ENCODE data around the gene SRR.

DNA sequence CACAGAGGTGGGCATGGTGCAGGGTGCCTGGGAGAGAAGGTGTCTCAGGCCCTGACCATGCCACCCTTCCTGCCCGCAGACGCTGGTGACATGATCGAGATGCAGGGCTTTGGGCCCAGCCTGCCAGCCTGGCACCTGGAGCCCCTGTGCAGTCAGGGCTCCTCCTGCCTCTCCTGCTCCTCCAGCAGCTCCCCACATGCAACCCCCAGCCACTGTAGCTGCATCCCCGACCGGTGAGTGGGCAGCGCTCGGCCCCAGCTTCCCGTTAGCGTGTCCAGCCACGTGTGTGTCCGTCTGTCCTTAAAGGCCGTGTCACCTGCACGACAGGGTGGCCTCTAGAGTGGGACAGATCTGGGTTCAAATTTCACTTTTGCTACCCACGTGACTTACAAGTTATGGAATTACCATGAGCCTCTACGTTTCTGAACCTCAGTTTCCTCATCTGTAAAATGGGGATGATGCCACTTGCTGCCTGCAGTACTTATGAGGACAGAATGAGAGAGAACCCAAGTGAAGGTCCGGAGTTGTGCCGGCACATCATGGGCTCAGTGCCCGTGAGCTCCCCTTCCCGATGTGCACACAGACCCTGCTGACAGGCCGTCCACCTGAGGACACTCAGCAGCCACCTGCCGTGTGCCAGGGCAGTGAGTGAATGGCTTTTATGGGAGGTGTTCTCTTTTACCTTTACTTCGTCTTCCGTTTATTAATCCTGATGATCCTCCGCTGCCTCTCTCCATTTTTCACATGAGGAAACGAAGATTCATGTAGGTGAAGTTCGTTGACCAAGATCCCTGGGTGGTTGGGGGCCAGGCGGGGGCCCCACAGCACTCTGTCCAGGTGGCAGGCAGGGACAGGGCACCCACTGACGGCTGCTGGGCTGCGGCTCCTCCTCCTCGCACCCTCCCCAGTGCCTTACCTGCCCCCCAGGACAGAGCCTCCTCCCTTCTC, 67.7 kb downstream of the SRR start:
- no peak for TF ChIP-seq POLR2A (IDR thresholded peaks at IDR 0.05)
- TF ChIP-seq, protein P1, sequence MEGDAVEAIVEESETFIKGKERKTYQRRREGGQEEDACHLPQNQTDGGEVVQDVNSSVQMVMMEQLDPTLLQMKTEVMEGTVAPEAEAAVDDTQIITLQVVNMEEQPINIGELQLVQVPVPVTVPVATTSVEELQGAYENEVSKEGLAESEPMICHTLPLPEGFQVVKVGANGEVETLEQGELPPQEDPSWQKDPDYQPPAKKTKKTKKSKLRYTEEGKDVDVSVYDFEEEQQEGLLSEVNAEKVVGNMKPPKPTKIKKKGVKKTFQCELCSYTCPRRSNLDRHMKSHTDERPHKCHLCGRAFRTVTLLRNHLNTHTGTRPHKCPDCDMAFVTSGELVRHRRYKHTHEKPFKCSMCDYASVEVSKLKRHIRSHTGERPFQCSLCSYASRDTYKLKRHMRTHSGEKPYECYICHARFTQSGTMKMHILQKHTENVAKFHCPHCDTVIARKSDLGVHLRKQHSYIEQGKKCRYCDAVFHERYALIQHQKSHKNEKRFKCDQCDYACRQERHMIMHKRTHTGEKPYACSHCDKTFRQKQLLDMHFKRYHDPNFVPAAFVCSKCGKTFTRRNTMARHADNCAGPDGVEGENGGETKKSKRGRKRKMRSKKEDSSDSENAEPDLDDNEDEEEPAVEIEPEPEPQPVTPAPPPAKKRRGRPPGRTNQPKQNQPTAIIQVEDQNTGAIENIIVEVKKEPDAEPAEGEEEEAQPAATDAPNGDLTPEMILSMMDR (IDR thresholded peaks at IDR 0.05) = no peak
